Measurements from ENCODE around the gene NSL1.

The NSL1 gene

DNA sequence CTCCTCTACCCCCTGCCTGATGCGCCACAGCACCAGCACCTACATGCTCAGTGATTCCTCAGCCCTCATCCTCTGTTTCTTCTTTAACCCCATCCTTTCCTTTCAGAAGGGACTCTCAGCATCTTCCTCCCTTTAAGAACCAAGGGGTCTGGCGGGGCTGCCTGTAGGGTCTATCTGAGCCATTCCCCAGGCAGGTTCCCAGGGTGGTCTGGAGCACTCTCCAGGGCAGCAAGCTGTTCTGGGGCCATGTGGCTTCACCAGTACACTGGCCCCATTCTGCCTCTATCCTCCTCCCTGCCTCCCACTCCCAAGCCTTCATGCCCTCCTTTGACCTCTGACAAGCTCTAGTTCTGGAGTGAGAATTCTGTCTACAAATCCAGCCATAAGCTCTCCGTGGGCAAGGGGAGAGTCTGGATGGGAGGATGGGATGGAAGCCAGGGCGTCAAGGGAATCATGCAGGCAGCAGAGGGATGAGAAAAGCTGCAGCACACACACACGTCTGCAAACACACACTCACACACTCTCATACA, 102.3 kb downstream of the NSL1 start:
- peaks cover 2% of the 10 kb centered on the region for H3K36me3 Mint-ChIP-seq (ENCODE audit: insufficient read depth)
- DNase-seq: no peak
- H3K4me3 Mint-ChIP-seq: no peak overlapping the region
- peaks cover 0 to 10% of the 10 kb centered on the region in 2 donors for H3K27me3 Mint-ChIP-seq
- peaks cover 0 to 6% of the 10 kb centered on the region in 2 donors for H3K4me1 Mint-ChIP-seq (ENCODE audit: low read depth in 2 of 2)
- H3K27ac Mint-ChIP-seq: no peak overlapping the region
- ATAC-seq (replicated peaks): no peak
- no peaks in the 10 kb centered on the region for H3K9me3 Mint-ChIP-seq

DNA sequence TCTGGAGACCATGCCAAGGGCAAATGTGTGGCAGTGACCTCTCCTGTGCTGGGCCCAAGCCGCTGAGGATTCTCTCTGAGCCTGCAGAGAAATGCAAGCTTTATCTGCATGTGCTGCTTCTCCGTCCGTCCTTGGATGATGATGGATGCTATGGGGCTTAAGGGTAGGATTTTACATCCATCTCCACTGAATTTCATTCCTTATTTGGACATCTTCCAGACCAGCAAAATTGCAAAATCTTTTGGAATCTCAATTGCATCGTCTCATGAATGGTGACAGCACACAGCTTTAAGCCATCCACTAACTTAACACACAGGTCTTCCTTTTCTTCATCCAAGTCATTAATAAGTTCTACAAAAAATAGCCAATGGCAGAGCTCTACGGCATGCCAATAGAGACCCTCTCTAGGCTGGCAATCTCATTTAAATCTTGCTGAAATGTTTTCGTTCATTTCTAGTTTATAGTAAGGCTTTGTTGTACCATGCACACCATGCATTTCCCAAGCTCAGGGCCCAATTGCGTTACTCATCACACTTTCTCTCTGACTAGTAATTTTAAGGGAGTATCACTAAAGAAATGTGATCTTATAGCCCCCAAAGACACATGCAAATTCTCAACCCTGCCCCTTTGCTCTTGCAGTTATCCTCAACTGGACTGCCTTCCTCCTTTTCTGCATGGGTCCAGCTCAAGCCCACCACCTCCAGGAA, 103.1 kb downstream of the NSL1 start:
- Mint-ChIP-seq H3K27me3 (peaks cover 0 to 10% of the 10 kb centered on the region in 2 donors), H3K27ac (no peak overlapping the region), H3K36me3 (ENCODE audit: insufficient read depth) (peaks cover 2% of the 10 kb centered on the region), H3K4me3 (no peak overlapping the region), H3K9me3 (no peaks in the 10 kb centered on the region), H3K4me1 (ENCODE audit: low read depth in 2 of 2) (peaks cover 8 to 14% of the 10 kb centered on the region in 2 donors)
- DNase-seq: no peak
- ATAC-seq (replicated peaks): no peak

DNA sequence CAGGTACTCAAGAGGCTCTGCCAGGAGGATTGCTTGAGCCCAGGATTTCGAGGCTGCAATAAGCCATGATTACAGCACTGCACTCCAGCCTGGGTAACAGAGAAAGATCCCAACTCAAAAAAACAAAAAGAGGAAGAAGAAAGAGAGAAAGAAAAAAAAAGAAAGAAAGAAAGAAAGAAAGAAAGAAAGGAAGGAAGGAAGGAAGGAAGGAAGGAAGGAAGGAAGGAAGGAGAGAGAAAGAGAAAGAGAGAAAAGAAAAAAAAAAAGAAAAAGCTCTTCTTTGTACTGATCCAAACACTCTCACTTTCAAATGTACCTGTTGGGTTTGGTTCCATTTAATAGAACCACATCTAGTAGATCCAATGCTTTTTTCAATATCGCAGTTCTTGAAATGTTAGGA, 103.8 kb downstream of the NSL1 start:
- H3K4me1 Mint-ChIP-seq (ENCODE audit: low read depth in 2 of 2): peaks cover 14 to 20% of the 10 kb centered on the region in 2 donors
- H3K9me3 Mint-ChIP-seq: no peaks in the 10 kb centered on the region
- no peak overlapping the region for H3K4me3 Mint-ChIP-seq
- H3K27me3 Mint-ChIP-seq: peaks cover 0 to 10% of the 10 kb centered on the region in 2 donors
- ATAC-seq (replicated peaks) (no peak), DNase-seq (no peak)
- peaks cover 2% of the 10 kb centered on the region for H3K36me3 Mint-ChIP-seq (ENCODE audit: insufficient read depth)
- peak overlapping the region in 1 of 2 donors; percentile 64 for H3K27ac Mint-ChIP-seq

DNA sequence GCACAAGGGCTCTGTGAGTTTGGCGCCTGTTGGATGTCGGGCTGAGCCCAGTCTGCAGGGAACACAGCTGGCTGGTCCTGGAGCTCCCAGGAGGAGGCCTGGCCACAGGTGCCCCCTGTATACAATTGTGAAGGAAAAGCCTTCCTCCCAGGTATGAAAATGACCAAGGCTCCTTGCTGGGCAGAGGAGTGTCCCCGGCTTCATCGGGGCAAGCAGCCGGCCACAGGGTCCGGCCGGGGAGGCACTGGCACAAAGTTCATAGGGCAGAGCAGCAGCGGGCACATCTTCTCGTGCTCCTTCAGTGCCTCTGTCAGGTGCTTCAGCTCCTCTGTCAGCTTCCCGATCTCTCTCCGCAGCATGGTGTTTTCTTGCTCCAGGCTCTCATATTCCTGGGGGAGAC, 105.0 kb downstream of the NSL1 start:
- no peaks in the 10 kb centered on the region for H3K9me3 Mint-ChIP-seq
- H3K4me1 Mint-ChIP-seq (ENCODE audit: low read depth in 2 of 2): peaks cover 20 to 22% of the 10 kb centered on the region in 2 donors
- ATAC-seq (replicated peaks) (no peak), DNase-seq (no peak)
- peaks cover 0 to 10% of the 10 kb centered on the region in 2 donors for H3K27me3 Mint-ChIP-seq
- H3K36me3 Mint-ChIP-seq (ENCODE audit: insufficient read depth): peaks cover 2% of the 10 kb centered on the region
- H3K27ac Mint-ChIP-seq: no peak overlapping the region
- no peak overlapping the region for H3K4me3 Mint-ChIP-seq

DNA sequence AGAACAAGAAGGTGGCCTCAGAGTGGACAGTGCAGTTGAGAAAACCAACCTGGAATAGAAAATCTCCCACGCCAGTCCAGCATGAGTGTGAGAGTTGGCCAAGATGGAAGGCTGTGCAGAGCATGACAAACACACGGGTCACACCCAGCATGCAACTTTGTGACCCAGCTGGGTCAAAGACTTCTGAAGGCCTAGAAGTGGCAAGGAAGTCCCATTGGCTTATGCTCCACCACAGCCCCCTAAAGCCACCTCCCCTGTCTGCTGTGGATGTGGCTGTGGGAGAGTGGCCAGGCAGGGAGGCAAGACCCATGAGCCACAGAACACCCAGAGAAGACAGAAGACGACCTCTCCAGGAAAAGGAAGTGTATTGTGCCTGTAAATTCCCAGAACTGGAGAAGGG, 105.5 kb downstream of the NSL1 start:
- peaks cover 23 to 25% of the 10 kb centered on the region in 2 donors for H3K4me1 Mint-ChIP-seq (ENCODE audit: low read depth in 2 of 2)
- no peak for ATAC-seq (replicated peaks)
- no peak for DNase-seq
- no peaks in the 10 kb centered on the region for H3K9me3 Mint-ChIP-seq
- peaks cover 0 to 10% of the 10 kb centered on the region in 2 donors for H3K27me3 Mint-ChIP-seq
- H3K27ac Mint-ChIP-seq: no peak overlapping the region
- no peak overlapping the region for H3K4me3 Mint-ChIP-seq
- peaks cover 2% of the 10 kb centered on the region for H3K36me3 Mint-ChIP-seq (ENCODE audit: insufficient read depth)

DNA sequence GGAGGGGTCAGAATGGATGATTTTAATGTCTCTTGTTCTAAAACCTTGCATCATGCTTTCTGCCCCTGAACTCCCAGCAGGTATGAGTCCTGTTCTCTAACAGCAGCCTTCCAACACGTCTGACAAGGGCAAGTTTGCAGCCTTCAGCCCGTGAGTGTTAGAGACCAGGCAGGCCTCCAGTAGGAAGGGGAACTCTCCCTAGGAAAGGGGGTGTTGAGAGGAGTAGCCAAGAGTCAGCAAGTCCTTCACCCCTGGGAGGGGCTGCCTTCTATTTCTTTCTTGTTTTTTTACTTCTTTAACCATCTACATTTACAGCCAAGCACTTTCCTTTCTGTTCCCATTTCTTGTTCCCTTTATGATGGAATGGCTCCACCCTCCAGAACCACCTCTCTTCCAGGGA, 106.1 kb downstream of the NSL1 start:
- Mint-ChIP-seq H3K9me3 (no peaks in the 10 kb centered on the region), H3K4me1 (ENCODE audit: low read depth in 2 of 2) (peaks cover 27 to 29% of the 10 kb centered on the region in 2 donors), H3K27ac (no peak overlapping the region), H3K27me3 (peaks cover 0 to 10% of the 10 kb centered on the region in 2 donors), H3K4me3 (no peak overlapping the region), H3K36me3 (ENCODE audit: insufficient read depth) (peaks cover 2% of the 10 kb centered on the region)
- ATAC-seq (replicated peaks) (no peak), DNase-seq (no peak)

DNA sequence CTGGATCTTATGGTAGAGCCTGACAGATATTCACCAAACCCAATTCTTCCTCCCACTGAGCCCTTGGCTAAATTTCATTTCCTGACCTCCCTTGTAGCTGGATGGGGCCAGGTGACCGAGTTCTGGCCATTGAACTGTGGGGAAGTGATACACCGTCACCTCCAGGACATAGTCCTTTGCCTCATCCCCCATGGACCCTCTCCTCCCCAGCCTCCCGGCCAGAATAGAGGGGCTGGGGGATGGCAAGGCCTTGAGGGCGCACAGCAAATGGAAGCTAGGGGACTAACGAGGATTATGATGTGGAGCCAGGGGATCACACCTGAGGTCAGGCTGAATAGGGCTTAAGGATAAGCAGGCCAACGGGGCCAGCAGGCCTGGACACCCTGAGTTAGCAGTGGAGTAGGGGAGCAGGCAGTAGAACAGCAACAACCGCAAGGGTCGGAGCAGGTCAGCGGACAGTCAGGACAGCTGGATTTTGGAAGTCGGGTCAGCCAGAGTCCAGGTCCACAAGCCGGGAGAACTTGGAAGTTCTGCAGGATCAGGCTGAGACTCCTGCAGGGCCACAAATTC, 107.0 kb downstream of the NSL1 start:
- peaks cover 2% of the 10 kb centered on the region for H3K36me3 Mint-ChIP-seq (ENCODE audit: insufficient read depth)
- peak overlapping the region in 1 of 2 donors; percentile 65 for H3K27ac Mint-ChIP-seq
- peaks cover 27 to 29% of the 10 kb centered on the region in 2 donors for H3K4me1 Mint-ChIP-seq (ENCODE audit: low read depth in 2 of 2)

DNA sequence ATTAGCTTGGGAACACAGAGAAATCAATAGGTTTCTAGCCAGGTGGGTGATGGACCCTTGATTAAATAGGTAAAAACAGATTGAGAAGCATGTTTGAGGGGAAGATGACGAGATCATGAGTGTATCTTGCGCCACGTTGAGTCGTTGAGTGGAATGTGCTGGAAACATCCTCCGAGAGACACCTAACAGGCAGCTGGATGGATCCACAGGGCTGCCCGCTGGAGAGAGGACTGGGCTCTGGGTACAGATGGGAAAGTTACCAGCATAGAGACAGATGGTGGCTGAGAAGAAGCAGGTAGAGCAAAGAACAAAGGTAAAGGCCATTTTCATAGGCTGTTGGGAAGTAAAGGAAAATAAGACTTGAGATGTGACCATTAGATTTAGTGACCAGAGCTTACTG, 107.5 kb downstream of the NSL1 start:
- peak overlapping the region; percentile 59 to 65 for H3K27ac Mint-ChIP-seq
- H3K4me3 Mint-ChIP-seq: peak overlapping the region; percentile 74 to 75
- peaks cover 2% of the 10 kb centered on the region for H3K36me3 Mint-ChIP-seq (ENCODE audit: insufficient read depth)

More for the DNA sequence above, 107.0 kb downstream of the NSL1 start:
- Mint-ChIP-seq H3K4me3 (no peak overlapping the region), H3K27me3 (peaks cover 0 to 10% of the 10 kb centered on the region in 2 donors), H3K9me3 (no peaks in the 10 kb centered on the region)
- DNase-seq: no peak
- no peak for ATAC-seq (replicated peaks)

DNA sequence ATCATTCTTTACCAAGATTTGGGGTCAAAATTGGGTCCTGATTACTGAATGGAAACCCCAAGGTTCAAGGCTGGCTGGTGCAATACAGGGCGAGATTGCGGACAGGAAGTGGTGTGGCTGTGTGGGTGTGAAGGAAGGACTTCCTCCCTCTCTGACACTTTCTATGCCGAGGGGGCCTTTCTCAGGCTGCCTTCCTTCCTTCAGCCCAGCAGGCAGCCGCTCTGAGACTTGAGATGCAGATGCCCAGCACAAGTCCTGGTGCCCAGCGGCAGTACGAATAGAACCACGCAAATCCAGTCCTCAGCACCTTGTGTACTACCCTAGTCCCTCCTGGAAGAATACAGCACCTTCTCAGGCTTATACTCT, 108.2 kb downstream of the NSL1 start:
- peaks cover 0 to 10% of the 10 kb centered on the region in 2 donors for H3K27me3 Mint-ChIP-seq
- H3K4me1 Mint-ChIP-seq (ENCODE audit: low read depth in 2 of 2): peaks cover 29% of the 10 kb centered on the region in 2 donors
- ATAC-seq (replicated peaks) (peak; percentile 87), DNase-seq (peak in 2 of 3 experiments; percentile 19 to 27)
- H3K9me3 Mint-ChIP-seq: no peaks in the 10 kb centered on the region
- peak overlapping the region; percentile 59 to 65 for H3K27ac Mint-ChIP-seq
- peaks cover 2% of the 10 kb centered on the region for H3K36me3 Mint-ChIP-seq (ENCODE audit: insufficient read depth)
- peak overlapping the region; percentile 74 to 75 for H3K4me3 Mint-ChIP-seq

More for the DNA sequence above, 107.5 kb downstream of the NSL1 start:
- H3K9me3 Mint-ChIP-seq: no peaks in the 10 kb centered on the region
- H3K4me1 Mint-ChIP-seq (ENCODE audit: low read depth in 2 of 2): peaks cover 27 to 29% of the 10 kb centered on the region in 2 donors
- ATAC-seq (replicated peaks): no peak
- H3K27me3 Mint-ChIP-seq: peaks cover 0 to 10% of the 10 kb centered on the region in 2 donors
- DNase-seq: no peak

DNA sequence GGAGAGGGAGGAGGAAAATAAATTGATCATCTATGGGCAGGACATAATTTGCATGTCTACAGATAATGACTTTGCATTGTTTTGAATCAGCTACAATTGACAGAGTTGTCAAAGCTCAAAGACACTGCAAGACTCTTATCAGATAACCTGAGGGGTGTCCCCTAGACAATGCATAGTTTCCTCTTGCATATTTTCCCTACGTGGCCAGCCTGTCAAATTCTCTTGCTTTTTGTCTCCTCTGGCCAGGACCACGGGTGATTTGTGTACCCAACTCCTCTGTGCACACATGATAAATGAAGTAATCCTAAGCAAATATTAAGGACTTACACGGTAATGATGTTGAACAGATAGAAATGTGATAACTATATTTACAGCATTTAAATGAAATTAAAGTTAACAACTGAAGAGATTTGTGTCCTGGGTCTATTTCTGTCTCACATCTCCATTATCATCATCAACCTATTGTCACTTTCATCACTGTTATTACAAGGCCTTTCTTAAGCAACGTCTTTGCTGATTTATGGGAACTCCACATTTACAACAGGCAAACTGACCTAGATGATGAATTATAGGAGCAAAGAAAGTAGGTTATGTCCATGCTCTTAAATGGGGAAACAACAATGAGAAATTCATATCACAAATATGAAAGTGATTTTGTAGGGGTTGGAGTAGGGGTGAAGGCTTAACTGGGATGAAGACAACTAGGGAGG, 110.7 kb downstream of the NSL1 start:
- H3K4me3 Mint-ChIP-seq: no peak overlapping the region
- DNase-seq (no peak), ATAC-seq (replicated peaks) (no peak)
- peak overlapping the region in 1 of 2 donors; percentile 85 for H3K27ac Mint-ChIP-seq
- H3K36me3 Mint-ChIP-seq (ENCODE audit: insufficient read depth): peaks cover 2% of the 10 kb centered on the region
- H3K9me3 Mint-ChIP-seq: no peaks in the 10 kb centered on the region
- peaks cover 29% of the 10 kb centered on the region in 2 donors for H3K4me1 Mint-ChIP-seq (ENCODE audit: low read depth in 2 of 2)
- no peaks in the 10 kb centered on the region for H3K27me3 Mint-ChIP-seq

DNA sequence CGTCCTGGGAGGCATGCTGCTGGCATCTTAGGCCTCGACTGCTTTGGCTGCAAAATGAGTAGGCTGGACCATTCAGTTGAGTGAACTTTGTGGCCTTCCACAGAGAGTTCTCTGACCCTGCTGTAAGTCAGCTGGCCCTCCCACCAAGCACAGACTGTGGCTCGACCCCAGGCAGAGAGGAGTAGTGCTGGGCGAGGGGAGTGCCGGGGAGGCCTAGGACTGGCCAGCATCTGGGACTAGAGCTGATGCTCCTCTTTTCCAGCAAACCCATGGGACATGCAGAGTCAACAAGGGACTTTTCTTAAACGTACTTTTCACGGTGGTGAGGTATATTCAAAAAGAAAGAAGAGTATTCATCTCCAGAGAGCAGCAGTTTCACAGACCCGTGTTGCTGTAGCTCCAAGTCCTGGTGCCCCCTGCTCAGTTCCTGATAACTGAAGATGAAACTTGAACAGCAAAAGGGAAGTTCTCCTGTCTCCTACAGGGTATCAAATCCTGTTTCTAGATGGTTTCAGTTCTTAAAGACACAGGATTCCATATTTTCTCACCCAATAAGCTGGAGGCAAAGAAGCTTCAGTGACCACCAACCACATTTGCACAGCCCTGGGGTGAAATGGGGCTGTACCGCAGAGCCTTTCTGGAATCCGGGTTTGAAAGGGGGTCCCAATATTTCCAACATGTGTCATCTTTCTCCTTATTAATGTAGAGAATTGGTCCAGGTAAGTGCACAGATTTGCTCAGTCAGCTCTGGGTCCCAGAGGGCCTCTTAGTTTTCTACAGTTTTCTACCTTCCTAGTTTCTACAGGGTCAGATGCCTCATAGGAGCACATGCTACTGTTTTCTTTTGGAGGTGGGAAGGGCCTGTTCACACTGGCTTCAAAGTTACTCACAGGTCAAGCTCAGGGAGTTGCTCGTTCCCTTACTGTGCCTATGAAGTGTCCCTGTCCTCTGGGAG, 112.8 kb downstream of the NSL1 start:
- H3K36me3 Mint-ChIP-seq (ENCODE audit: insufficient read depth): no peaks in the 10 kb centered on the region
- H3K4me1 Mint-ChIP-seq (ENCODE audit: low read depth in 2 of 2): peaks cover 19 to 24% of the 10 kb centered on the region in 2 donors
- no peaks in the 10 kb centered on the region for H3K9me3 Mint-ChIP-seq
- DNase-seq: no peak
- H3K4me3 Mint-ChIP-seq: no peak overlapping the region
- no peaks in the 10 kb centered on the region for H3K27me3 Mint-ChIP-seq
- H3K27ac Mint-ChIP-seq: peak overlapping the region in 1 of 2 donors; percentile 3
- no peak for ATAC-seq (replicated peaks)

DNA sequence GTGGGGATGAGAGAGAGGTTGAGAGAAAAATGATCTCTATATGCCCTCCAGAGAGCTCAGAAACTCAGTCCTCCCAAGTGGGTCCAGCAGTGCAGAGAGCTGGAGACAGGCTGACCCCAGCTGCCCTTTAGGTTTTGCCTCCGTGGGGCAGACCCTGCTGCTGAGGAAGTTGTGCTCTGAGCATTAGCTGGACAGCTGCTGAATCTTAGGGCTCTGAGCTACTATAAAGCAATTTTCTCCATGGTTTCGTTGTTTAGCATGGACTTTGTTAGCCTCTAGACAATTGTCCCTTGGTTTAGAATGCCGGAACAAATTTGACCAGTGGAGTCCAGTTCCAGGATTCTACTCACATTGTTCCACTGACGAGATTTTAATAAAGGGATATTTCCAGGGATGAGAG, 114.0 kb downstream of the NSL1 start:
- no peak for DNase-seq

DNA sequence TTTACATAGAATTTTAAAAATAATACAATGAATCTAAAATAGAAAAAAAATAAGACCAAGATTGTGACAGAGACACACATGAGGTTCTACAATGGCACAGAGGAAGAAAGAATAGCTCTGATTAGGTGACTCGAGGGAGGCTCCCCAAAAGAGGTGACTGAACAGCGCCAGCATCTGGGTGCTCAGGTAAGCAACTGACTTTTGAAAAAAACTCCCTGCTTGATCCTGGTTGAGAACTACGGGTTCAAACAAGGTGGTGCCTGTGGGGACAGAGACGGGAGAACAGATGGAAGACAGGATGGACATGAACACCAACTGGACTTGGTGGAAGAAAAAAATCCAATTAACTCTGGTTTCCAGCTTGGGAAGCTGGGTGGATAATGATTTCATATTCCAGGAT, 114.4 kb downstream of the NSL1 start:
- H3K4me3 Mint-ChIP-seq: no peak overlapping the region
- no peaks in the 10 kb centered on the region for H3K9me3 Mint-ChIP-seq
- H3K27me3 Mint-ChIP-seq: no peaks in the 10 kb centered on the region
- H3K36me3 Mint-ChIP-seq (ENCODE audit: insufficient read depth): no peaks in the 10 kb centered on the region
- H3K4me1 Mint-ChIP-seq (ENCODE audit: low read depth in 2 of 2): peaks cover 8 to 12% of the 10 kb centered on the region in 2 donors
- H3K27ac Mint-ChIP-seq: no peak overlapping the region
- no peak for ATAC-seq (replicated peaks)
- no peak for DNase-seq

More for the DNA sequence above, 114.0 kb downstream of the NSL1 start:
- Mint-ChIP-seq H3K27me3 (no peaks in the 10 kb centered on the region), H3K4me3 (no peak overlapping the region), H3K36me3 (ENCODE audit: insufficient read depth) (no peaks in the 10 kb centered on the region), H3K27ac (no peak overlapping the region), H3K9me3 (no peaks in the 10 kb centered on the region), H3K4me1 (ENCODE audit: low read depth in 2 of 2) (peaks cover 8 to 14% of the 10 kb centered on the region in 2 donors)
- no peak for ATAC-seq (replicated peaks)
